ENCODE measurements around the gene SMIM43. TPM values are rescaled to one million over a fixed set of nuclear protein-coding genes. Genes with fewer than 3 reads are reported as not detected.

SMIM43 gene
- total RNA-seq, result not detected in 2 replicates

DNA sequence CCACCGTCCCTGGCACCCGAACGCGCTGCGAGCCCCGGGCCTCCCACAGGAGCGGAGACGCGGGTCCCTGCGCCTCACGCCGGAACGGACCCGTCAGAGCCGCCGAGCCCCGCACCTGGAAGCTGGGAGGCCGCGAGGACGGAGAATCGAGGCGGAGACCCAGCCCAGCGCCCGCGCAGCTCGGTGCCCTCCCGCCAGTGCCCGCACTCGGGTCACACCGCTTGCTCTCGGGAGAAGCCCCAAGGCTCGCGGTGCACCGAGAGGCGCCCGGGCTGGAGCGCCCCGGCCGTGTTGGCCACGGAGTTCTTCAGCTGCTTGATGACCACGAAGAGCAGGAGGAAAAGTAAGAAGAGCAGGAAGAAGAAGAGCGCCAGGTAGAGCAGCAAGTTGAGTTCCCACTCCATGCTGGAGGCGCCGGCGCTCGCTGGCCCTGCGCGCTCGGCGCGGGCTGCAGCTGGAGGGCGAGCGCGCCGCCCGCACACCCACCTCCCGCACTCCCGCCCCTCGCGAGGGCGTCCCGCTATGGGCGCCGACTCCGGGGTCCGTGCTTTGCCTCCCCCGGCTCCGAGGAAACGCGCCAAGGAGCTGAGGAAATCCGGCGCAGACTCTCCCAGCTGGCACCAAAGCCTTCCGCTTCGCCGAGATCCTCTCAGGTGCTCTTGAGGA lies at the start of gene SMIM43:
SMIM43 (minus strand) TSS at position 463 of the 666 bp plus-strand sequence; CDS start at position 404, 59 bp downstream.

DNA sequence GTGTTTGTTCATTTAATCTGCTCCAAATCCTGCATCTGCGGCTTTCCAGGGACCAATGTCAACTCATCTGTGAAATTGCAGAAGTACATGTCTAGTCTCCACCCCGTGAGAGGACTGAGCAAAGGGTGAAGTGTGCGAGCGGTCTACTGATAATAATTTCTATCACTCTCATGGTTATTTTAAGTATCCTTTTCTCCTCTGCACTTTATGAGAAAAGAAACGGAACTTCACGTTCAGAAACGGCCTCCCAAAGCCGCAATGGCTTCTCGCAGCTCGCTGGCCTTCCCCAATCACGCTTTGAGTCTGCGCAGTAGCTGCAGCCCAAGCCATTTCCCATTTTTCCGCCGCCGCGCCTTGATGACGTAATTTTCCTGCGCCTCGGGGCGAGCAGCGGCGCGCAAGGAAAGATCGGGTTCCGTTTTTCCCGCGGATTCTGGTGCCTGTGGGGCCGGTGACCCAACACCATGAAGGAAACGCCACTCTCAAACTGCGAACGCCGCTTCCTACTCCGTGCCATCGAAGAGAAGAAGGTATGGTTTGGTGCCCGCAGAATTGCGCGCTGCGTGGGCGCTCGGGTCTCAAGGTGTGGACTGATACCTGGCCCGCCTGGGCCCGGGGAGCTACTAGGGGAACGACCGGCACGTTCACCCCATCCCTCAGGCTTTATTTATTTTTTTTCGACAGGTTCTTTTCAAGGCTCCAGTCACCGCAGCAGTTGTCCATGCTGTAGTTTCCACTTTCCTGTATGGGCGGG lies 36.2 kb upstream of the SMIM43 start, which contains the start of gene EXOSC9:
EXOSC9 (plus strand) TSS at position 363 of the 754 bp plus-strand sequence; CDS start at position 465, 102 bp downstream.

Other genes with a start within 250 kb of the SMIM43 start
- gene ANXA5, start 68.2 kb downstream of the SMIM43 start, total RNA-seq, result 204 and 212 TPM in 2 replicates
- gene EXOSC9, start 36.2 kb upstream of the SMIM43 start, total RNA-seq, result 17.4 and 17.8 TPM in 2 replicates
- 0.34 and 0.93 TPM in 2 replicates for gene CCNA2, start 58.7 kb upstream of the SMIM43 start, total RNA-seq
- gene BBS7, start 105.3 kb upstream of the SMIM43 start, total RNA-seq, result 17.4 and 18.1 TPM in 2 replicates
- gene TRPC3, start 186.9 kb upstream of the SMIM43 start, total RNA-seq, result not detected in 2 replicates

Measured in nasal cavity respiratory epithelium epithelial cell of viscerocranial mucosa (primary cell).